Hepatocyte (in vitro differentiated cells): Measurements from ENCODE around the gene DSPP. TPM values are rescaled to one million over a fixed set of nuclear protein-coding genes. Genes with fewer than 3 reads are reported as not detected.

ENCODE experiments used
- DNase-seq: peaks from one replicate; pipeline ENCODE4 v3.0.0-alpha.2; 2016; ENCODE audit warnings: low spot score
- H2AFZ ChIP-seq: fragments of 200-600 bp; sonication (generic); 2 replicates; pipeline ENCODE4 v1.6.0; 2016; ENCODE audit warnings: antibody characterized with exemption, mild to moderate bottlenecking
- H3K27ac ChIP-seq: fragments of 200-600 bp; sonication (generic); 2 replicates; pipeline ENCODE4 v1.5.1; 2016; ENCODE audit warnings: mild to moderate bottlenecking
- H3K27me3 ChIP-seq: fragments of 200-600 bp; sonication (generic); 2 replicates; pipeline ENCODE4 v1.6.1; 2016
- H3K36me3 ChIP-seq: fragments of 200-600 bp; sonication (generic); replicated peaks from 2 replicates; pipeline ENCODE4 v1.5.1; 2016; ENCODE audit warnings: low read depth; ENCODE audit not compliant: insufficient read depth
- H3K4me1 ChIP-seq: fragments of 200-600 bp; sonication (generic); 2 replicates; pipeline ENCODE4 v1.5.1; 2016; ENCODE audit warnings: mild to moderate bottlenecking, moderate library complexity; ENCODE audit not compliant: insufficient read depth
- H3K4me2 ChIP-seq: fragments of 200-600 bp; sonication (generic); 2 replicates; pipeline ENCODE4 v1.6.0; 2016
- H3K4me3 ChIP-seq: fragments of 200-600 bp; sonication (generic); 2 replicates; pipeline ENCODE4 v1.5.1; 2016; ENCODE audit warnings: mild to moderate bottlenecking
- H3K79me2 ChIP-seq: fragments of 200-600 bp; sonication (generic); 2 replicates; pipeline ENCODE4 v1.6.0; 2017; ENCODE audit warnings: mild to moderate bottlenecking
- H3K9me2 ChIP-seq: fragments of 200-600 bp; sonication (generic); replicated peaks from 2 replicates; pipeline ENCODE4 v1.6.0; 2017; ENCODE audit warnings: mild to moderate bottlenecking; ENCODE audit not compliant: insufficient read depth
- H3K9me3 ChIP-seq: fragments of 200-600 bp; sonication (generic); 2 replicates; pipeline ENCODE4 v1.5.1; 2016; ENCODE audit warnings: low read depth, mild to moderate bottlenecking
- H4K20me1 ChIP-seq: fragments of 200-600 bp; sonication (generic); 2 replicates; pipeline ENCODE4 v1.6.0; 2016; ENCODE audit warnings: mild to moderate bottlenecking; ENCODE audit not compliant: insufficient read depth, poor library complexity, severe bottlenecking
- EZH2 ChIP-seq: fragments of 200-600 bp; sonication (generic); IDR thresholded peaks from 2 replicates; pipeline ENCODE4 v1.6.1; 2016; ENCODE audit warnings: antibody characterized with exemption, mild to moderate bottlenecking, borderline replicate concordance
- EZH2phosphoT487 ChIP-seq: fragments of 200-600 bp; sonication (generic); IDR thresholded peaks from one replicate; pipeline ENCODE4 v1.6.1; 2018; ENCODE audit warnings: antibody characterized with exemption, mild to moderate bottlenecking, low read depth, moderate library complexity; ENCODE audit not compliant: unreplicated experiment, severe bottlenecking
- WGBS: methylation state at CpG from one replicate; pipeline ENCODE4 v1.1.6; 2016; ENCODE audit warnings: low lambda C conversion rate; ENCODE audit errors: missing lambda C conversion rate; 5-methylcytosine and 5-hydroxymethylcytosine counted together
- polyA plus RNA-seq: library from polyadenylated mRNA; unstranded; fragments of >200 nt; fragmentation: Nextera tagmentation; extraction: Ambion mirVana; gene quantifications from 2 replicates; pipeline ENCODE4 v1.2.1, GENCODE V29; 2016
- total RNA-seq: library from RNA; depleted of rRNA; stranded (reverse); fragments of >200 nt; gene quantifications from 2 replicates; pipeline ENCODE4 v1.2.3, GENCODE V29; 2014
- TF ChIP-seq, protein P1 (sequence below): fragments of 200-600 bp; sonication (generic); IDR thresholded peaks from 2 replicates; pipeline ENCODE4 v1.5.1; 2016; ENCODE audit warnings: antibody characterized with exemption, mild to moderate bottlenecking; ENCODE audit not compliant: poor library complexity

The DSPP gene
- total and polyA plus RNA-seq, 2 experiments from 2014 or later: not detected

DNA sequence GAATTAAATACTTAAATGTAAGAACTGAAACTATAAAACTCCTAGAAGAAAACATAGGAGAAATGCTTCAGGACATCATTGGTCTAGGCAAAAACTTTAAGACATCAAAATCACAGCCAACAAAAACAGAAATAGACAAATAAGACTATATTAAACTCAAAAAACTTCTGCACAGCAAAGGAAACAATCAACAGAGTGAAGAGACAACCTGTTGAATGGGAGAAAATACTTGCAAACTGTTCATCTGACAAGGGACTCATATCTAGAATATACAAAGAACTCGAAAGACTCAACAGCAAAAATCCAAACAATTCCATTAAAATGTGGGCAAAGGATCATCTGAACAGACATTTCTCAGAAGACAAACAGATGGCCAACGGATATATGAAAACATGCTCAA lies 16.2 kb upstream of the DSPP start:
- no peaks in the 10 kb centered on the region for H3K27me3 ChIP-seq
- TF ChIP-seq EZH2phosphoT487: no peak
- no peak for TF ChIP-seq EZH2
- TF ChIP-seq, protein P1, sequence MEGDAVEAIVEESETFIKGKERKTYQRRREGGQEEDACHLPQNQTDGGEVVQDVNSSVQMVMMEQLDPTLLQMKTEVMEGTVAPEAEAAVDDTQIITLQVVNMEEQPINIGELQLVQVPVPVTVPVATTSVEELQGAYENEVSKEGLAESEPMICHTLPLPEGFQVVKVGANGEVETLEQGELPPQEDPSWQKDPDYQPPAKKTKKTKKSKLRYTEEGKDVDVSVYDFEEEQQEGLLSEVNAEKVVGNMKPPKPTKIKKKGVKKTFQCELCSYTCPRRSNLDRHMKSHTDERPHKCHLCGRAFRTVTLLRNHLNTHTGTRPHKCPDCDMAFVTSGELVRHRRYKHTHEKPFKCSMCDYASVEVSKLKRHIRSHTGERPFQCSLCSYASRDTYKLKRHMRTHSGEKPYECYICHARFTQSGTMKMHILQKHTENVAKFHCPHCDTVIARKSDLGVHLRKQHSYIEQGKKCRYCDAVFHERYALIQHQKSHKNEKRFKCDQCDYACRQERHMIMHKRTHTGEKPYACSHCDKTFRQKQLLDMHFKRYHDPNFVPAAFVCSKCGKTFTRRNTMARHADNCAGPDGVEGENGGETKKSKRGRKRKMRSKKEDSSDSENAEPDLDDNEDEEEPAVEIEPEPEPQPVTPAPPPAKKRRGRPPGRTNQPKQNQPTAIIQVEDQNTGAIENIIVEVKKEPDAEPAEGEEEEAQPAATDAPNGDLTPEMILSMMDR: no peak
- DNase-seq: no peak
- no peak overlapping the region for H2AFZ ChIP-seq
- H3K4me3 ChIP-seq: no peak overlapping the region
- no peak overlapping the region for H3K27ac ChIP-seq
- H3K36me3 ChIP-seq: no peaks in the 10 kb centered on the region
- H3K4me2 ChIP-seq: no peak overlapping the region
- no peaks in the 10 kb centered on the region for H3K4me1 ChIP-seq
- H3K9me3 ChIP-seq: no peaks in the 10 kb centered on the region
- H4K20me1 ChIP-seq: no peaks in the 10 kb centered on the region
- whole genome bisulfite sequencing: 82% methylated on average over 2 of the region's 2 CpGs
- H3K9me2 ChIP-seq: no peaks in the 10 kb centered on the region
- no peaks in the 10 kb centered on the region for H3K79me2 ChIP-seq

DNA sequence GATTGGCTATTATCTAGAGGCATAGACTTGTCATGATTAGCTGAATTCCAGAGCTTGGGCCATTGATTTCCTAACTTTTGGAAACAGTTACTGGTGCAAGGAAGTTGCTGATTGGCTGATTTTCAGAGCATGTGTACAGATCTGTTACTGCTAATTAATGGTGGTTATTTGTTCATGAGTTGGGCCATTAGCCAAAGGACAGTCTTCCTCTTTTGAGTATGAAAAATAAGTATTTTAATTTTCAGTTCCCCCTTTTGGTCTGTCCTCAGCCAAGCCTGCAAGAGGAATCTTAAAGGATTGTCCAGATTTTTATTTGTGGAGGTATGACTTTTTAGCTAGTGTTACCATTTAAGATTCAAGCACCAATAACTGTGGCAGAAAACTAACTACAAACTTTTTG lies 7.0 kb upstream of the DSPP start:
- TF ChIP-seq EZH2 (no peak), EZH2phosphoT487 (no peak)
- TF ChIP-seq, protein P1: no peak
- H3K9me2 ChIP-seq: no peaks in the 10 kb centered on the region
- H3K4me1 ChIP-seq: no peaks in the 10 kb centered on the region
- no peaks in the 10 kb centered on the region for H4K20me1 ChIP-seq
- no peak overlapping the region for H3K4me3 ChIP-seq
- no peaks in the 10 kb centered on the region for H3K79me2 ChIP-seq
- H3K9me3 ChIP-seq: no peaks in the 10 kb centered on the region
- no peak for DNase-seq
- H2AFZ ChIP-seq: no peak overlapping the region
- no peaks in the 10 kb centered on the region for H3K27me3 ChIP-seq
- H3K4me2 ChIP-seq: no peak overlapping the region
- no peaks in the 10 kb centered on the region for H3K36me3 ChIP-seq
- H3K27ac ChIP-seq: no peak overlapping the region

DNA sequence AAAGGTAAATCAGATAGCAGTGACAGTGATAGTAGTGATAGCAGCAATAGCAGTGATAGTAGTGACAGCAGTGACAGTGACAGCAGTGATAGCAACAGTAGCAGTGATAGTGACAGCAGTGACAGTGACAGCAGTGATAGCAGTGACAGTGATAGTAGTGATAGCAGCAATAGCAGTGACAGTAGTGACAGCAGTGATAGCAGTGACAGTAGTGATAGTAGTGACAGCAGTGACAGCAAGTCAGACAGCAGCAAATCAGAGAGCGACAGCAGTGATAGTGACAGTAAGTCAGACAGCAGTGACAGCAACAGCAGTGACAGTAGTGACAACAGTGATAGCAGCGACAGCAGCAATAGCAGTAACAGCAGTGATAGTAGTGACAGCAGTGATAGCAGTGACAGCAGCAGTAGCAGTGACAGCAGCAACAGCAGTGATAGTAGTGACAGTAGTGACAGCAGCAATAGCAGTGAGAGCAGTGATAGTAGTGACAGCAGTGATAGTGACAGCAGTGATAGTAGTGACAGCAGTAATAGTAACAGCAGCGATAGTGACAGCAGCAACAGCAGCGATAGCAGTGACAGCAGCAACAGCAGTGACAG lies 6.1 kb downstream of the DSPP start:
- H3K9me3 ChIP-seq: no peaks in the 10 kb centered on the region
- no peak for DNase-seq
- H2AFZ ChIP-seq: no peak overlapping the region
- 96% methylated on average over 4 of the region's 4 CpGs for whole genome bisulfite sequencing
- H3K27ac ChIP-seq: no peak overlapping the region
- no peak overlapping the region for H3K4me2 ChIP-seq
- no peaks in the 10 kb centered on the region for H4K20me1 ChIP-seq
- no peaks in the 10 kb centered on the region for H3K27me3 ChIP-seq
- H3K79me2 ChIP-seq: no peaks in the 10 kb centered on the region
- H3K4me1 ChIP-seq: no peaks in the 10 kb centered on the region
- no peaks in the 10 kb centered on the region for H3K36me3 ChIP-seq
- H3K4me3 ChIP-seq: no peak overlapping the region
- TF ChIP-seq, protein P1: no peak
- no peak for TF ChIP-seq EZH2phosphoT487
- TF ChIP-seq EZH2: no peak
- H3K9me2 ChIP-seq: no peaks in the 10 kb centered on the region

DNA sequence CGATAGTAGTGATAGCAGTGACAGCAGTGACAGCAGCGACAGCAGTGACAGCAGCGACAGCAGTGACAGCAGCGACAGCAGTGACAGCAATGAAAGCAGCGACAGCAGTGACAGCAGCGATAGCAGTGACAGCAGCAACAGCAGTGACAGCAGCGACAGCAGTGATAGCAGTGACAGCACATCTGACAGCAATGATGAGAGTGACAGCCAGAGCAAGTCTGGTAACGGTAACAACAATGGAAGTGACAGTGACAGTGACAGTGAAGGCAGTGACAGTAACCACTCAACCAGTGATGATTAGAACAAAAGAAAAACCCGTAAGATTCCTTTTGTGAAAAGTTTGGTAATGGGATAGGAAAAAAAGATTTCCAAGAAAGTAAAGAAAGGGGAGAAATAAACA lies 7.9 kb downstream of the DSPP start:
- H3K79me2 ChIP-seq: no peaks in the 10 kb centered on the region
- DNase-seq: no peak
- H3K9me3 ChIP-seq: no peaks in the 10 kb centered on the region
- no peaks in the 10 kb centered on the region for H3K36me3 ChIP-seq
- TF ChIP-seq EZH2 (no peak), EZH2phosphoT487 (no peak)
- TF ChIP-seq, protein P1: no peak
- H2AFZ ChIP-seq: no peak overlapping the region
- H3K9me2 ChIP-seq: no peaks in the 10 kb centered on the region
- no peaks in the 10 kb centered on the region for H3K4me1 ChIP-seq
- WGBS: 74% methylated on average over 9 of the region's 9 CpGs
- no peaks in the 10 kb centered on the region for H4K20me1 ChIP-seq
- no peak overlapping the region for H3K4me3 ChIP-seq
- H3K27me3 ChIP-seq: peaks cover 7% of the 10 kb centered on the region
- no peak overlapping the region for H3K27ac ChIP-seq
- H3K4me2 ChIP-seq: no peak overlapping the region
